BJ (cell line): ENCODE measurements around the gene RGL1. TPM values are rescaled to one million over a fixed set of nuclear protein-coding genes. Genes with fewer than 3 reads are reported as not detected.

Source experiments
- CTCF ChIA-PET: fragments of 350-600 bp; formaldehyde crosslinking; extraction: SDS; loops from one replicate; lab custom pipeline; 2021; ENCODE audit warnings: antibody characterized with exemption, inconsistent platforms; lab: Yijun Ruan, JAX
- POLR2A ChIA-PET: fragments of 300-600 bp; sonication (Branson Sonifier 250); formaldehyde crosslinking; extraction: SDS; loops from one replicate; lab custom pipeline; 2021; ENCODE audit warnings: antibody characterized with exemption; lab: Charles Lee
- DNase-seq: peaks from one replicate; pipeline ENCODE4 v3.0.0-alpha.2; 2011; ENCODE audit warnings: low read depth
- H3K27me3 ChIP-seq: 2 replicates; pipeline ENCODE4 v1.6.0; 2011; ENCODE audit warnings: low read length; ENCODE audit not compliant: control insufficient read depth, insufficient read depth
- H3K36me3 ChIP-seq: 2 replicates; pipeline ENCODE4 v1.5.1; 2011; ENCODE audit warnings: low read length; ENCODE audit not compliant: control insufficient read depth, insufficient read depth
- H3K4me3 ChIP-seq: 2 replicates; pipeline ENCODE4 v1.5.1; 2011; ENCODE audit warnings: low read depth, mild to moderate bottlenecking, control low read depth, low read length
- CTCF ChIP-seq: IDR thresholded peaks from 2 replicates; pipeline ENCODE4 v1.5.1; 2011; ENCODE audit warnings: low read depth, mild to moderate bottlenecking, control low read depth, inconsistent platforms, low read length, moderate library complexity; ENCODE audit not compliant: insufficient read depth
- polyA plus RNA-seq: library from polyadenylated mRNA; depleted of rRNA; stranded (reverse); fragments of >200 nt; gene quantifications from 2 replicates; pipeline ENCODE4 v1.2.3, GENCODE V29; 2011

RGL1 gene
- polyA plus RNA-seq, 1 experiment = 9.7 TPM

GRCh38 chr1:183931646-183932271 is 126.8 kb downstream of the RGL1 start:
- H3K4me3 ChIP-seq = no peak overlapping the region
- CTCF ChIA-PET = interaction anchor here (0.9 to 1.4 kb wide), 3 partner anchors 11 to 46 kb away, joined by 3 read pairs; no protein-coding TSS in a partner anchor
- no peaks in the 10 kb centered on the region; the same call in 1 of the 2 replicates for H3K36me3 ChIP-seq
- H3K27me3 ChIP-seq = no peaks in the 10 kb centered on the region
- POLR2A ChIA-PET = interaction anchor here (0.6 kb wide), 1 partner anchor 125 kb away, joined by 3 read pairs; no protein-coding TSS in a partner anchor
- DNase-seq = no peak
- no peak for TF ChIP-seq CTCF

GRCh38 chr1:183932412-183932811 is 127.5 kb downstream of the RGL1 start:
- ChIA-PET CTCF (interaction anchor here (0.9 to 1.2 kb wide), 2 partner anchors 17 to 45 kb away, joined by 3 read pairs; no protein-coding TSS in a partner anchor), POLR2A (no interaction called here)
- no peak for TF ChIP-seq CTCF
- no peak overlapping the region for H3K4me3 ChIP-seq
- H3K27me3 ChIP-seq = no peaks in the 10 kb centered on the region
- H3K36me3 ChIP-seq = no peaks in the 10 kb centered on the region; the same call in 1 of the 2 replicates
- no peak for DNase-seq

- Histone ChIP-seq H3K4me3 (no peak overlapping the region), H3K36me3 (no peaks in the 10 kb centered on the region; the same call in 1 of the 2 replicates), H3K27me3 (no peaks in the 10 kb centered on the region)
- DNase-seq = no peak
- no peak for TF ChIP-seq CTCF
- CTCF ChIA-PET = interaction anchor here (0.7 kb wide), 1 partner anchor 41 kb away, joined by 3 read pairs; no protein-coding TSS in a partner anchor
- POLR2A ChIA-PET = no interaction called here
Observed at GRCh38 chr1:183933528-183934179, 128.7 kb downstream of the RGL1 start.

GRCh38 chr1:183934314-183934713 is 129.4 kb downstream of the RGL1 start:
- TF ChIP-seq CTCF = no peak
- ChIA-PET CTCF (interaction anchor here (0.7 to 1.0 kb wide), 2 partner anchors 18 to 40 kb away, joined by 3 to 4 read pairs; no protein-coding TSS in a partner anchor), POLR2A (no interaction called here)
- no peaks in the 10 kb centered on the region for H3K27me3 ChIP-seq
- no peak for DNase-seq
- H3K36me3 ChIP-seq = no peaks in the 10 kb centered on the region; the same call in 1 of the 2 replicates
- H3K4me3 ChIP-seq = no peak overlapping the region

- ChIA-PET POLR2A (no interaction called here), CTCF (interaction anchor here (0.5 to 0.8 kb wide), 2 partner anchors 9 to 10 kb away, joined by 3 read pairs; no protein-coding TSS in a partner anchor)
- DNase-seq = no peak
- no peak overlapping the region for H3K4me3 ChIP-seq
- no peaks in the 10 kb centered on the region for H3K27me3 ChIP-seq
- no peaks in the 10 kb centered on the region for H3K36me3 ChIP-seq
- TF ChIP-seq CTCF = no peak
Observed at GRCh38 chr1:183936009-183936408, 131.1 kb downstream of the RGL1 start.
